SK-N-DZ (cell line): ENCODE data around the gene TRABD2B. TPM values are rescaled to one million over a fixed set of nuclear protein-coding genes. Genes with fewer than 3 reads are reported as not detected.

ENCODE experiments used
- DNase-seq: peaks from one replicate; pipeline ENCODE4 v3.0.0-alpha.2; 2015; ENCODE audit warnings: low spot score
- polyA plus RNA-seq, 2 experiments: library from polyadenylated mRNA; depleted of rRNA; stranded (reverse); fragments of >200 nt; gene quantifications; 2 replicates each; pipeline ENCODE4 v1.2.3, GENCODE V29; 2014

The TRABD2B gene
- polyA plus RNA-seq (2014; cell fraction: cytosol; rRNA removed), result 0.03 TPM in 2 replicates
- polyA plus RNA-seq (2014; cell fraction: nucleus; rRNA removed), result 0.10 and 0.14 TPM in 2 replicates

- DNase-seq, result peak; percentile 37
Observed at GRCh38 chr1:47997289-47998200, at the start of gene TRABD2B. Gene TRABD2B, minus strand, starts transcription at chr1:47997385.

- DNase-seq, result no peak
Observed at GRCh38 chr1:48044311-48044710, 47.1 kb upstream of the TRABD2B start.

- DNase-seq, result no peak
Observed at GRCh38 chr1:48043622-48044021, 46.4 kb upstream of the TRABD2B start.

- DNase-seq, result no peak
Observed at GRCh38 chr1:48040154-48040553, 43.0 kb upstream of the TRABD2B start.

GRCh38 chr1:48039088-48040054 is 42.2 kb upstream of the TRABD2B start:
- no peak for DNase-seq

GRCh38 chr1:48038270-48038767 is 41.1 kb upstream of the TRABD2B start:
- DNase-seq, result no peak

GRCh38 chr1:48036710-48037355 is 39.6 kb upstream of the TRABD2B start:
- no peak for DNase-seq

GRCh38 chr1:48035371-48036141 is 38.4 kb upstream of the TRABD2B start:
- no peak for DNase-seq

- no peak for DNase-seq
Observed at GRCh38 chr1:48033495-48034045, 36.4 kb upstream of the TRABD2B start.

- DNase-seq, result no peak
Observed at GRCh38 chr1:48031676-48032075, 34.5 kb upstream of the TRABD2B start.

GRCh38 chr1:48030696-48031365 is 33.6 kb upstream of the TRABD2B start:
- no peak for DNase-seq

GRCh38 chr1:48030211-48030610 is 33.0 kb upstream of the TRABD2B start:
- no peak for DNase-seq

GRCh38 chr1:48028218-48029069 is 31.3 kb upstream of the TRABD2B start:
- DNase-seq, result no peak

GRCh38 chr1:48027533-48027835 is 30.3 kb upstream of the TRABD2B start:
- DNase-seq, result no peak

- no peak for DNase-seq
Observed at GRCh38 chr1:48026701-48027532, 29.7 kb upstream of the TRABD2B start.

- no peak for DNase-seq
Observed at GRCh38 chr1:48026275-48026674, 29.1 kb upstream of the TRABD2B start.

- no peak for DNase-seq
Observed at GRCh38 chr1:48025076-48025475, 27.9 kb upstream of the TRABD2B start.

- no peak for DNase-seq
Observed at GRCh38 chr1:48023488-48023887, 26.3 kb upstream of the TRABD2B start.
